Activated naive CD4-positive, alpha-beta T cell treated with anti-CD3 and anti-CD28 coated beads, Interleukin-2, amount 50 U/mL, for 24 hours (primary cell): Measurements from ENCODE around the gene SPEF2.

Experiments used
- H3K27ac Mint-ChIP-seq: one replicate; pipeline ENCODE4 v1.8.0; 2021; ENCODE audit warnings: mild to moderate bottlenecking, mixed read lengths
- H3K27me3 Mint-ChIP-seq: one replicate; pipeline ENCODE4 v1.8.0; 2021; ENCODE audit warnings: mixed read lengths
- H3K36me3 Mint-ChIP-seq: one replicate; pipeline ENCODE4 v1.8.0; 2021; ENCODE audit warnings: mixed read lengths
- H3K4me1 Mint-ChIP-seq: one replicate; pipeline ENCODE4 v1.8.0; 2021; ENCODE audit warnings: mixed read lengths
- H3K4me3 Mint-ChIP-seq: one replicate; pipeline ENCODE4 v1.8.0; 2021; ENCODE audit warnings: mild to moderate bottlenecking, mixed read lengths
- H3K9me3 Mint-ChIP-seq: one replicate; pipeline ENCODE4 v1.8.0; 2021; ENCODE audit warnings: mixed read lengths

Gene SPEF2

DNA sequence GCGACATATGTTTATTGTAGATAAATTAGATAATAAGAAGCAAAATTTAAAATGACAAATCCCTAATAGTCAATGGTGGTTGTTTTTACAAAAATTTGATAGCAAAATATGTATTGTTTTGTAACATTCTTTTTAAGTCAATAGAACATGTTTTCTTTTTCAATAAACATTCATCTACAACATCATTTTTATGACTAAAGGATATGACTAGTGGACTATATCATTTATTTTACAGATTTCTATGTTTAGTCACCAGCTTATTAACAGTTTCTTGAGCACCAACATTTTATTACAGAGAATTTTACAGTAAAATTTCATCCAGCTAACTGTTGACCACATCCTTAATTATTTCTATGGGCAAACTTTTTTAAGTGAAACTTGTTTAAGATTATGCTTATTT, 124.3 kb downstream of the SPEF2 start:
- Mint-ChIP-seq H3K27me3 (no peaks in the 10 kb centered on the region), H3K9me3 (peaks cover 7% of the 10 kb centered on the region), H3K4me1 (peaks cover 15% of the 10 kb centered on the region), H3K27ac (no peak overlapping the region), H3K36me3 (peaks cover 21% of the 10 kb centered on the region), H3K4me3 (no peak overlapping the region)

DNA sequence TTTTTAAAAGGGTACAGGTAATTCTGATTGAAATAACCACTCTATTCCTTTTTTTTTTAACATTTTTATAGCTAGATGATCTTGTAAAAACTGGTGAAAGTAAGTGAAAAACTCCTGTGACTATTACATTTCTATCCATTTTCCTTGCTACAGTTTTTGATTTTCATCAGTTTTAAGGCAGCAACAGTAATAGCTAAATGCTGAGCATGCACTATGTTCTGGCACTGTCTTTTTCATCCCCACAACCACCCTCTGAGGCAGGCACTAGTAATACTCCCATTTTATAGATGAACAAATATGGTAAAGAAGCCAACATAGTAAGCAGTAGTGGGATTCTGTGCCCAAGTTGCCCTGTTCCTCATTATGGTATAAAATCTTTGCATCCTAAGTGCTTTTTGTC, 126.0 kb downstream of the SPEF2 start:
- Mint-ChIP-seq H3K4me1 (peaks cover 25% of the 10 kb centered on the region), H3K27ac (no peak overlapping the region), H3K4me3 (no peak overlapping the region), H3K27me3 (no peaks in the 10 kb centered on the region), H3K36me3 (peaks cover 22% of the 10 kb centered on the region), H3K9me3 (peaks cover 13% of the 10 kb centered on the region)

DNA sequence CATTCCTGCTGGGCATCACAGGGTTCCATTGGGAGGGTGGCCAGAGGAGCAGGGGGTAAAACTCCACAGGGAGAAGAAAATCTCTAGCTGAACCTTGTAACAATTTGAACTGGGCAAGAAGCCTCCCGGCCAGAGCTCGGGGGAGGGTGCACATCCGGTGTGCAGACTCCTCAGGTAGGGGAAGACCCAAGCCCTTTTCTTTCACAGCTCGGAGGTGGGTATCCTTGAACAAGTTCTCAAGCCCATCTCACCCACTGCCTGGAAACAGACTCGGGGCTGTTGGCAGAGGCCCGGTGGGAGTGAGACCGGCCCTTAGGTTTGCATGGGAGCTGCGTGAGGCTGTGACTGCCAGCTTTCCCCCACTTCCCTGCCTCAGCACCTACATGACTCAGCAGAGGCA, 127.5 kb downstream of the SPEF2 start:
- peaks cover 13% of the 10 kb centered on the region for H3K9me3 Mint-ChIP-seq
- no peak overlapping the region for H3K27ac Mint-ChIP-seq
- peaks cover 18% of the 10 kb centered on the region for H3K36me3 Mint-ChIP-seq
- no peaks in the 10 kb centered on the region for H3K27me3 Mint-ChIP-seq
- no peak overlapping the region for H3K4me3 Mint-ChIP-seq
- peaks cover 28% of the 10 kb centered on the region for H3K4me1 Mint-ChIP-seq

DNA sequence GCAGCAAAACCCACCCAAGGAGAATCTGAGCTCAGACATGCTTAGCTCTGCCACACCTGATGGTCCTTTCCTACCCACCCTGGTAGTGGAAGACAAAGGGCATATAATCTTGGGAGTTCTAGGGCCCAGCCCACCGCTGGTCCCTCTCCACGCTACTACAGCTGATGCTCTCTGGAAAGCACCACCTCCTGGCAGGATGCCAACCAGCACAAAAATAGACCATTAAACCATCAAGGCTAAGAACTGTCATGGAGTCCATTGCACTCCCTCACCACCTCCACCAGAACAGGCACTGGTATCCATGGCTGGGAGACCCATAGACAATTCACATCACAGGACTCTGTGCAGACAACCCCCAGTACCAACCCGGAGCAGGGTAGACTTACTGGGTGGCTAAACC, 128.0 kb downstream of the SPEF2 start:
- H3K4me3 Mint-ChIP-seq, result no peak overlapping the region
- no peak overlapping the region for H3K27ac Mint-ChIP-seq
- peaks cover 18% of the 10 kb centered on the region for H3K36me3 Mint-ChIP-seq
- H3K4me1 Mint-ChIP-seq, result peaks cover 28% of the 10 kb centered on the region
- peaks cover 13% of the 10 kb centered on the region for H3K9me3 Mint-ChIP-seq
- no peaks in the 10 kb centered on the region for H3K27me3 Mint-ChIP-seq

DNA sequence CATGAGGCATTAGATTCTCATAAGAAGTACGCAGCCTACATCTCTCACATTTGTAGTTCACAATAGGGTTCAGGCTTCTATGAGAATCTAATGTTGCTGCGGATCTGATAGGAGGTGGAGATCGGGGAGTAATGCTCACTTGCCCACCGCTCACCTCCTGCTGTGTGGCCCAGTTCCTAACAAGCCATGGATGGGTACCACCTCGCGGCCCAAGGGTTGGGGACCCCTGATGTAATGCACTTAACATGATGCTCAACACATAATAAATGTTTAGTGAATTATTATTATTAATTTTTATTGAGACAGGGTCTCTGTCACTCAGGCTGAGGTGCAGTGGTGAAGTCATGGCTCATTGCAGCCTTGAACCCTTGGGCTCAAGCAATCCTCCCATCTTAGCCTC, 134.3 kb downstream of the SPEF2 start:
- Mint-ChIP-seq H3K36me3 (peaks cover 7% of the 10 kb centered on the region), H3K9me3 (peaks cover 6% of the 10 kb centered on the region), H3K27ac (no peak overlapping the region), H3K4me1 (peaks cover 22% of the 10 kb centered on the region), H3K4me3 (no peak overlapping the region), H3K27me3 (no peaks in the 10 kb centered on the region)

DNA sequence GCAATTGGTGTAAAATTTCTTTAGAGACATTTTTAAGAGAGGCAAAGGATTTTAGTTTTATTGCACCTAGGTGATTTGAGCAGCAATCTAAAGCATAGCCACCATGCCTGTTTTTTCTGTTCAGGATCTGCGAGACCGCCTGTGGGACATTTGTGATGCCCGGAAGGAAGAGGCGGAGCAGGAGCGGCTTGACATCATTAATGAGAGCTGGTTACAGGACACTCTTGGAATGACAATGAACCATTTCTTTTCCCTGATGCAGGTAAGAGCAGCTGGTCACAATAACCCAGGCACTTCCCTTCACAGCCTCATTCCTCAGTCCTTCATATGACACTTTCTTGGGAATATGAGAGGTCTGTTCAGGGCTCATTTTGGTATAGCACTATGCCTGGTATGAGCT, 135.8 kb downstream of the SPEF2 start:
- Mint-ChIP-seq H3K4me1 (peaks cover 12% of the 10 kb centered on the region), H3K27ac (no peak overlapping the region), H3K9me3 (no peaks in the 10 kb centered on the region), H3K27me3 (no peaks in the 10 kb centered on the region), H3K36me3 (peaks cover 2% of the 10 kb centered on the region), H3K4me3 (no peak overlapping the region)

DNA sequence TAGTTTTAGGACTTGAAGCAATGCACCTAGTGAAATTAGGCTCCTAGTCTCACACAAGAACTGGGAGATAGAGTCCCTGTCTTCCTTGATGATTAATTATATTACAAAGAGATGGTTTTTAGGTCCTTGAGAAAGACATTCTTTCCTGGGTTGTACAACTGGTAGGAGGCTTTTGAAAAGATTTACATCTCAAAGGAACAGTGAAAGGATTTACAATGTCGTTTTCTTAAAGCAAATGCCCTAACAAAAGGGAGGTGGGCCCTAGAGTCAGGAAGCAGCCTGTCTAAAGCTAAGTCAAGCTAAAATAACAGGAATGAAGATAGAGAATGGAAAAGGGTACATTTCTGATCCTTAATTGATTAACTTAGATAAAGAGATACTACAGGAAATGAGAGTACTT, 136.8 kb downstream of the SPEF2 start:
- Mint-ChIP-seq H3K27me3 (no peaks in the 10 kb centered on the region), H3K4me1 (peaks cover 6% of the 10 kb centered on the region), H3K27ac (no peak overlapping the region), H3K9me3 (no peaks in the 10 kb centered on the region), H3K4me3 (no peak overlapping the region), H3K36me3 (peaks cover 2% of the 10 kb centered on the region)

DNA sequence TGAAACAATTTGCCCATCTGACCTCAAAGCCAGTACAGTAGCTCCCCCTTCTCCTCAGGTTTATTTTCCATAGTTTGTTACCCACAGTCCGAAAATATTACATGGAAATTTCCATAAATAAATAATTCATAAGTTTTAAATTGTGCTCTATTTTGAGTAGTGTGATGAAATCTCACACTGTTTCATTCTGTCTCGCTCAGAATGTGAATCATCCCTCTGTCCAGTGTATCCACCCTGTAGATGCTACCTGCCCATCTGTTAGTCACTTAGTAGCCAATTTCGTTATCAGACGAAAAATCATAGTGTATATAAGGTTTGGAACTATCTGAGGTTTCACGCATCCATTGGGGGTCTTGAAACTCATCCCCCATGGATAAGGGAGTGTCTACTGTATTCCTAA, 138.3 kb downstream of the SPEF2 start:
- Mint-ChIP-seq H3K27me3 (no peaks in the 10 kb centered on the region), H3K36me3 (peaks cover 2% of the 10 kb centered on the region)

DNA sequence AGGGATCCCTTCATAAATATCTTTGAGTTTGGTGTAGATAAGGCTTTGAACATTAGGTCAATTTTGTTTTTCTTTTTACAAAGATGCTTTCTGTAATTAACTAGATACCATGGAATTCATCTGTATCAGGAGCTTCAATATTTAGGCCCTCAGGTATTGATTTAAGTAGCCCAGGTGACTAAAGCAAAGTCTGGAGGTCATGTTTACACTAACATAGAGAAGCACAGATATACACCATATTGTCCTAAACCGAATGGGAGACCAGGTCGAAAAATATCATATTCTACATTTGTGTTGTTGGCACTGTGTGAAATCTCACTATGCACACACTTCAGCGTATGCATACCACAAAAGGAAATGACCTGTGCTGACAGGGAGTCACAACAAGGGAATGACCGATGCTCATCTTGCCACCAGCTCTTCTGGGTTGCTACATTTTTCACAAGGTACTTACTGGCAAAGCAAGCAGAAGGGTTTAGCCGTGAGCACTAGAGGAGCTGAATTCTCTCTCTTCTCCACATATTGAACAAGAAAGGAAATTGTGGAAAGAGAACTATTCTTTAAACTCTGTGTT, 140.6 kb downstream of the SPEF2 start:
- Mint-ChIP-seq H3K4me3 (no peak overlapping the region), H3K4me1 (peaks cover 29% of the 10 kb centered on the region), H3K36me3 (peaks cover 2% of the 10 kb centered on the region), H3K9me3 (no peaks in the 10 kb centered on the region), H3K27me3 (no peaks in the 10 kb centered on the region), H3K27ac (no peak overlapping the region)

More for the DNA sequence above, 138.3 kb downstream of the SPEF2 start:
- no peaks in the 10 kb centered on the region for H3K9me3 Mint-ChIP-seq
- no peak overlapping the region for H3K27ac Mint-ChIP-seq
- H3K4me1 Mint-ChIP-seq, result peaks cover 10% of the 10 kb centered on the region
- no peak overlapping the region for H3K4me3 Mint-ChIP-seq

DNA sequence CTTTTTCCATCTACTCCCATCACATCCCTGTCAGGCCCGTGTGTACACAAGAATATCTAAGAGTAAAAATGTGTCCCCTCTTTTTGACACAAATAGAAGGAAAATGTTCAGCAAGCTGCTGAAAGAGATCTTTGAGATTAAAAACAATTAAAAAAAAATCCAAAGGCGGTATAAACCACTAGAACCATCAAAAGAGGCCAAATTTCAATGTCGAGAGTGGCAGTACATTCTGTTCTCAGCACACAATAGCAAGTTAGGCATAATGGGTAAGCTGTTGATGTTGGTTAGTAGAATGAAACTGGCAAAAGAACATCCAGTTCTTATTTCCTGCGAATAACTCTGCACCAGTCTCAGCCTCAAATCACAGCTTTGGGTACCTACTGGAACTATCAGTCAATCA, 143.9 kb downstream of the SPEF2 start:
- H3K36me3 Mint-ChIP-seq, result peaks cover 5% of the 10 kb centered on the region
- H3K9me3 Mint-ChIP-seq, result no peaks in the 10 kb centered on the region
- H3K4me3 Mint-ChIP-seq, result no peak overlapping the region
- no peaks in the 10 kb centered on the region for H3K27me3 Mint-ChIP-seq
- H3K27ac Mint-ChIP-seq, result peak overlapping the region; percentile 71
- H3K4me1 Mint-ChIP-seq, result peaks cover 37% of the 10 kb centered on the region

DNA sequence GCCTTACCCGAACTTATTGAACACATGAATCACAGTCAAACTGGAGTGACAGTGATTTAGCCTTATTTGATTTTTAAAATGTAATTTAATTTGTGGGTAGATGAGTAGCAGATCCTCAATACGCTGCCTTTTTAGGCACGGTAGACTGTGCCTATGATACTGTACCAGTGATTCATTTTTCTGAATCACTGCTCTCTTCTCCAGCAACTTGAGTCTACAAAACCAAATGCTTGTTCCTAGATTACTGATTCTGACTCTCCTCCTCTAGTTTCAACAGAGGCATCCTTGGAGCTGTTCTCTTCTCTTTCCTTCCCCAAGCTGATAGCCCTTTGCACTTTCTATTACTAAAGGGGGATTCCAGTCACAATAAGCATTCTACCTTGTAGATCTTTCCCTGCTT, 144.7 kb downstream of the SPEF2 start:
- Mint-ChIP-seq H3K27ac (no peak overlapping the region), H3K9me3 (no peaks in the 10 kb centered on the region), H3K27me3 (no peaks in the 10 kb centered on the region), H3K36me3 (peaks cover 5% of the 10 kb centered on the region), H3K4me1 (peaks cover 37% of the 10 kb centered on the region), H3K4me3 (no peak overlapping the region)

DNA sequence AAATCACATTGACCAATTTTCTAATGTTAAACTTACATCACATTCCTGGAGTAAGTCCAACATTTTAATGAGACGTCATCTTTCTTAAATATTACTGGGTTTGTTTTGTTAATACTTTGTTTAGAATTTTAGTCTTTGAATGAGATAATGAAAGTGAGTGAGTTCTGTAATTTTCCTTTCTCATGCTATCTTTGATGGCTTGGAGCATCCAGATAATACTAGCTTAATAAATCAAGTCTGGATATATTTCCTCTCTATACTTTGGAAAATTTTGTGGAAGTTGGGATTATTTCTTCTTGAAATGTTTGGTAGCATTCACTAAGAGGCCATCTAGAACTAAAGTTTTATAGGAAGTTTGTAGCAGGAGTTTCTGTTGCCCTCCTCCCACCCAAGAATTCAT, 148.3 kb downstream of the SPEF2 start:
- Mint-ChIP-seq H3K9me3 (no peaks in the 10 kb centered on the region), H3K4me1 (peaks cover 27% of the 10 kb centered on the region), H3K4me3 (no peak overlapping the region), H3K27me3 (no peaks in the 10 kb centered on the region), H3K36me3 (peaks cover 7% of the 10 kb centered on the region), H3K27ac (no peak overlapping the region)

DNA sequence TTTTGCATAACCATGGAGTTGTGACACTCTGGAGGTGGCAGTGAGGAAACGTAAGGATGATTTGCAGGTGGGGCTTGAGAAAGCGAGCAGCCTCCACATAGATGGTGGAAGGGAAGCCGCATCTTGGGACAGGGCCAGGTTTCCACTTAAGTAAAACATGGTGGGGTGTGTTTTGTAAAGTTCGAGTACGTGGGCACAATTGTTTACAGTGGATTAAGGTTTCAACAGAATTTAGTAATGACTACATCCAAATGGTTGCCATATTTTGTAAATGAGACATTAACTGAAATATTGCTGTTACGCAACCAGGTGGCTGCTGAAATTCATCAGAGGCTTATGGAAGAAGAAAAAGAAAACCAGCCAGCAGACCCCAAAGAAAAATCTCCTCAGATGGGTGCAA, 153.6 kb downstream of the SPEF2 start:
- H3K4me1 Mint-ChIP-seq, result peaks cover 32% of the 10 kb centered on the region
- H3K27me3 Mint-ChIP-seq, result no peaks in the 10 kb centered on the region
- H3K9me3 Mint-ChIP-seq, result no peaks in the 10 kb centered on the region
- no peak overlapping the region for H3K4me3 Mint-ChIP-seq
- H3K27ac Mint-ChIP-seq, result peak overlapping the region; percentile 57
- H3K36me3 Mint-ChIP-seq, result peaks cover 1% of the 10 kb centered on the region

DNA sequence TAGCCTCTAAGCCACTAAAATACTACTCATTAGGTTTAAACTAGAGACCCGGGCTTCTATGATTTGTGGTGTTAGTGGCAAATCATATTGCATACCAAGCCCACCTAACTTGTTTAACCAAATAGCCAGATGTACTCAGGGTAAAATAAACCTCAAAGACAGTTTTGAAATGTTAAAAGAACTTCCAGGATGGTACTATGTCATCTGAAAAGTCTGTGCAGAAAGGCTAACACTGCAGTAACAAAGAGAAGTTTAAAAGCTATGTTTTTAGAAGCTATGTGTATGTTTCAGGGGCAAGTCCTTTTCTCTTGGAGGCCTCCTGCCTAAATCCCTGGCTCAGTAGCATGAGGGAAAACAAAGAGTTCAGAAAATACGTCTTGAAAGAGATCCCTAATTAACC, 154.2 kb downstream of the SPEF2 start:
- Mint-ChIP-seq H3K27ac (no peak overlapping the region), H3K9me3 (no peaks in the 10 kb centered on the region), H3K27me3 (no peaks in the 10 kb centered on the region), H3K4me3 (no peak overlapping the region), H3K4me1 (peaks cover 35% of the 10 kb centered on the region), H3K36me3 (peaks cover 1% of the 10 kb centered on the region)

DNA sequence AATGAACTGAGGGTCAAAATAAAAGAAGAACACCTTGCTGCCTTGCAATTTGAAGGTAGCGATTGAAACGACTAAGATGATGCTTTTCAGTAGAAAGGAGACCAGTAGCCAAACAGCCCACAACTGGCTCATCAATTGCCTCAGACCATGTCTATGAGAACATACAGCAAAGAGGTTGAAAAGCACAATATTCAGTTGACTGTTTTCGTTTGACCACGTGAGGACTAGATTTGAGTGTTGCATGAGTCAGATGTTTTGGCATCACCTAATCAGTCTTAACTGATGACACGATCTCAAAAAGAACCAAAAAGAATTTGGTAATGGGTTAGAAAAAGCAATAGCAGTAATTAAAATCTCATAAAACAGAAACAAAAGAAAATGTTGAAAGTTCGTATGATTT, 156.3 kb downstream of the SPEF2 start:
- Mint-ChIP-seq H3K4me3 (no peak overlapping the region), H3K4me1 (peaks cover 53% of the 10 kb centered on the region)

DNA sequence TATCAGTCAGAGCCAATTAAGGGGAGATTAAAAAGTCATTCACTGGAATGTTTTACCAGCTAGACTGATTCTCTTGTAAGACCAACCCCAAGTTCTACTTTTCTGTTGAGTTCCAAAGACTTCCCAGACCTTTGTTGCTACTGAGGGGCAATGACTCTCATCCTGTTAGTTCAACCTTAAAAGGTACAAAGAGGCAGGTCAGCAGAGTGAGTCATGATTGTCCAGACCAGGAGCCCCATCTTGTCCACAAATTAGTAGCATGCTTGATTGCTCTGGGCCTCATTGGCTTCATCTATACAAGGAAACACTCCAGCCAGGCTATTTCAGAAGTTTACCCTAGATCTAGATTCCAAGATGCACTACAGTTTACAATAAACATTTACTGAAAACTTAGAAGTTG, 159.1 kb downstream of the SPEF2 start:
- Mint-ChIP-seq H3K4me1 (peaks cover 74% of the 10 kb centered on the region), H3K27me3 (no peaks in the 10 kb centered on the region), H3K9me3 (no peaks in the 10 kb centered on the region), H3K36me3 (no peaks in the 10 kb centered on the region), H3K27ac (peak overlapping the region; percentile 52), H3K4me3 (no peak overlapping the region)

More for the DNA sequence above, 156.3 kb downstream of the SPEF2 start:
- no peaks in the 10 kb centered on the region for H3K36me3 Mint-ChIP-seq
- no peaks in the 10 kb centered on the region for H3K9me3 Mint-ChIP-seq
- H3K27me3 Mint-ChIP-seq, result no peaks in the 10 kb centered on the region
- H3K27ac Mint-ChIP-seq, result peak overlapping the region; percentile 6

DNA sequence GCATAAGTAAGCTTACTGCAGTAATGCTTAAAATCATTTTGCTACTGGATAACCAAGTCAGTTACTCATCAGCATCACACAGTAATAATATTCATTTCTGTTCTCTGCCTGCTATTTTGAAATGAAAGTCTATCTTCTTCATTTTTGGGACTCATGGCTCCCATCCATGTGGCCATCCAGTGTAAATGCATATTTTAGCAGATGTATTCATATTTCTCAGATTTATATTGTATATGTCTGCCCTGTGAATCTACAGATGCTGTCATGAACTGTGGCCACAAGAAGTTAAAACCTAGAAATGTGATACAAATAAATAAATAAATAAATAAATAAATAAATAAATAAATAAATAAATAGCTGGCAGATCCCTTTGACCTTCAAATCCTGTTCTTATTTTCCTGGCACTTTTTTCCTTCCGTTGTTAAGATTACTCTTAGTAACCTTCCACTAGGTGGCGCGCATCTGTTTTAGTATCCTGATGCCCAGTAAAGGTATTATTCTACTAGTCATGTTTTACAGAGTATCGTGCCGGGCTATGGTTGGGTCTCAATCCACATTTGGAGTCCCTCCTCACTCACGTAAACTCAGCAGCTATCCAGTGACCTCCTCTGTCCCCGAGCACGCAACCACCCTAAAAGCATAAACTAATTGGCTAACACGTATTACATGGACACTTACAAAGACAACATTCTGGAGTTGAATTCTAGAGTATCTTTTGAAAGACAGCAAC, 159.9 kb downstream of the SPEF2 start:
- Mint-ChIP-seq H3K36me3 (no peaks in the 10 kb centered on the region), H3K4me1 (peaks cover 76% of the 10 kb centered on the region), H3K27ac (peak overlapping the region; percentile 97), H3K9me3 (no peaks in the 10 kb centered on the region), H3K27me3 (no peaks in the 10 kb centered on the region), H3K4me3 (peak overlapping the region; percentile 58)
